H1 (cell line): ENCODE results near the gene C14orf119. TPM values are rescaled to one million over a fixed set of nuclear protein-coding genes. Genes with fewer than 3 reads are reported as not detected.

Experiments
- CTCF ChIA-PET: fragments of 300-600 bp; sonication (Branson Sonifier 250); formaldehyde crosslinking; loops from one replicate; lab custom pipeline; 2021; ENCODE audit not compliant: partially characterized antibody; lab: Charles Lee
- POLR2A ChIA-PET: fragments of 300-600 bp; sonication (Branson Sonifier 250); formaldehyde crosslinking; loops from one replicate; lab custom pipeline; 2021; ENCODE audit warnings: inconsistent platforms; ENCODE audit not compliant: partially characterized antibody; lab: Charles Lee
- DNase-seq, 2 experiments: peaks; one replicate each; pipeline versions ENCODE4 v3.0.0 to v3.0.0-alpha.2; 2010 to 2022; ENCODE audit warnings: low spot score in 2 of 2, low read depth in 1 of 2, mixed read lengths in 1 of 2
- FAIRE-seq: peaks from 2 replicates; lab custom pipeline; 2011; peaks lifted over from hg19 to GRCh38; lab: Jason Lieb, UNC
- H2AFZ ChIP-seq: 2 replicates; pipeline ENCODE4 v1.8.1; 2012; ENCODE audit warnings: low read length, inconsistent platforms
- H2AK5ac ChIP-seq: 2 replicates; pipeline ENCODE4 v1.6.1; 2013; ENCODE audit warnings: low read depth, low read length
- H2BK120ac ChIP-seq: replicated peaks from 2 replicates; pipeline ENCODE3; 2013; ENCODE audit warnings: low read depth, low read length, inconsistent platforms
- H2BK12ac ChIP-seq: 2 replicates; pipeline ENCODE4 v1.6.1; 2013; ENCODE audit warnings: low read depth, low read length
- H2BK15ac ChIP-seq: 2 replicates; pipeline ENCODE4 v1.6.1; 2013; ENCODE audit warnings: low read length
- H2BK20ac ChIP-seq: 2 replicates; pipeline ENCODE4 v1.6.1; 2013; ENCODE audit warnings: low read length
- H2BK5ac ChIP-seq: 2 replicates; pipeline ENCODE4 v1.6.1; 2013; ENCODE audit warnings: low read depth, low read length
- H3K14ac ChIP-seq: 2 replicates; pipeline ENCODE4 v1.6.1; 2013; ENCODE audit warnings: inconsistent platforms; ENCODE audit not compliant: insufficient read length
- H3K18ac ChIP-seq: 2 replicates; pipeline ENCODE4 v1.6.1; 2013; ENCODE audit warnings: low read length; ENCODE audit errors: extremely low read depth
- H3K23ac ChIP-seq: 2 replicates; pipeline ENCODE4 v1.6.1; 2013; ENCODE audit warnings: inconsistent platforms; ENCODE audit not compliant: insufficient read length
- H3K23me2 ChIP-seq: 2 replicates; pipeline ENCODE4 v1.6.1; 2013; ENCODE audit warnings: low read depth, low read length
- H3K27ac ChIP-seq: 2 replicates; pipeline ENCODE4 v1.6.1; 2011; ENCODE audit warnings: low read depth, low read length, inconsistent platforms
- H3K27me3 ChIP-seq, 4 experiments: replicated peaks in 1 of 4; 1 replicate in 1 of 4; 2 replicates in 3 of 4; pipeline versions ENCODE4 v1.6.1 to v1.8.1; 2011 to 2013; ENCODE audit warnings: low read length in 3 of 4, mild to moderate bottlenecking in 3 of 4, inconsistent platforms in 2 of 4, mixed read lengths in 2 of 4, moderate library complexity in 1 of 4; ENCODE audit not compliant: control insufficient read depth in 3 of 4, insufficient read depth in 3 of 4; ENCODE audit errors: extremely low read depth in 1 of 4
- H3K36me3 ChIP-seq, 4 experiments: 2 replicates each; pipeline versions ENCODE4 v1.6.1 to v1.8.1; 2011 to 2013; ENCODE audit warnings: mild to moderate bottlenecking in 4 of 4, low read length in 3 of 4, moderate library complexity in 2 of 4, control low read depth in 1 of 4, inconsistent platforms in 1 of 4; ENCODE audit not compliant: insufficient read depth in 4 of 4, control insufficient read depth in 2 of 4
- H3K4ac ChIP-seq: replicated peaks from 2 replicates; pipeline ENCODE3; 2013; ENCODE audit warnings: low read length, low read depth, mixed read lengths, inconsistent platforms; ENCODE audit not compliant: insufficient read length
- H3K4me1 ChIP-seq, 4 experiments: replicated peaks in 1 of 4; 1 replicate in 1 of 4; 2 replicates in 3 of 4; pipeline versions ENCODE4 v1.6.1 to v1.8.1; 2011 to 2013; ENCODE audit warnings: low read length in 3 of 4, inconsistent platforms in 2 of 4, mixed read lengths in 1 of 4; ENCODE audit not compliant: insufficient read depth in 4 of 4, control insufficient read depth in 3 of 4
- H3K4me2 ChIP-seq, 2 experiments: 2 replicates each; pipeline versions ENCODE4 v1.6.1 to v1.8.1; 2011 to 2013; ENCODE audit warnings: low read depth in 2 of 2, low read length in 2 of 2, control low read depth in 1 of 2, inconsistent platforms in 1 of 2, mild to moderate bottlenecking in 1 of 2; ENCODE audit not compliant: insufficient read depth in 1 of 2
- H3K4me3 ChIP-seq, 4 experiments: fragments of 200-600, 300-600 bp in 1 of 4; sonication (generic), shearing (Covaris generic), sonication (Bioruptor Twin) in 1 of 4; 2 replicates each; pipeline versions ENCODE4 v1.5.1 to v1.8.1; 2011 to 2016; ENCODE audit warnings: low read length in 4 of 4, low read depth in 3 of 4, control low read depth in 2 of 4, inconsistent platforms in 2 of 4, mild to moderate bottlenecking in 2 of 4, mixed read lengths in 1 of 4, moderate library complexity in 1 of 4; ENCODE audit not compliant: insufficient read depth in 2 of 4; ENCODE audit errors: extremely low read depth in 1 of 4
- H3K56ac ChIP-seq: replicated peaks from 2 replicates; pipeline ENCODE3; 2013; ENCODE audit warnings: low read depth, mild to moderate bottlenecking, mixed read lengths, low read length, inconsistent platforms; ENCODE audit not compliant: insufficient read length
- H3K79me1 ChIP-seq: 2 replicates; pipeline ENCODE4 v1.6.1; 2013; ENCODE audit warnings: low read depth, low read length, control low read depth
- H3K79me2 ChIP-seq, 2 experiments: 2 replicates each; pipeline versions ENCODE4 v1.6.1 to v1.8.1; 2012 to 2013; ENCODE audit warnings: low read length in 2 of 2, mild to moderate bottlenecking in 2 of 2, inconsistent platforms in 1 of 2; ENCODE audit not compliant: insufficient read depth in 2 of 2, control insufficient read depth in 1 of 2
- H3K9ac ChIP-seq, 4 experiments: replicated peaks in 1 of 4; 1 replicate in 1 of 4; 2 replicates in 3 of 4; pipeline versions ENCODE4 v1.6.1 to v1.8.1; 2011 to 2013; ENCODE audit warnings: low read depth in 3 of 4, low read length in 3 of 4, control low read depth in 2 of 4, mild to moderate bottlenecking in 2 of 4, moderate library complexity in 2 of 4, inconsistent platforms in 1 of 4; ENCODE audit errors: extremely low read depth in 1 of 4
- H3K9me3 ChIP-seq, 2 experiments: 2 replicates each; pipeline versions ENCODE4 v1.6.1 to v1.8.1; 2012 to 2013; ENCODE audit warnings: mild to moderate bottlenecking in 2 of 2, moderate library complexity in 2 of 2, control low read depth in 1 of 2, inconsistent platforms in 1 of 2, low read depth in 1 of 2, low read length in 1 of 2, mixed read lengths in 1 of 2; ENCODE audit not compliant: insufficient read depth in 2 of 2
- H4K20me1 ChIP-seq, 2 experiments: replicated peaks in 1 of 2; 2 replicates each; pipeline versions ENCODE3 to v1.8.1; 2011 to 2013; ENCODE audit warnings: inconsistent platforms in 2 of 2, low read length in 2 of 2, mild to moderate bottlenecking in 1 of 2; ENCODE audit not compliant: insufficient read depth in 2 of 2, control insufficient read depth in 1 of 2
- H4K5ac ChIP-seq: 2 replicates; pipeline ENCODE4 v1.6.1; 2013; ENCODE audit warnings: low read length, low read depth, mixed read lengths, inconsistent platforms; ENCODE audit not compliant: insufficient read length
- H4K8ac ChIP-seq: 2 replicates; pipeline ENCODE4 v1.8.0; 2013; ENCODE audit warnings: mild to moderate bottlenecking, moderate library complexity, low read length, inconsistent platforms; ENCODE audit not compliant: insufficient read depth; ENCODE audit errors: extremely low read depth
- H4K91ac ChIP-seq: replicated peaks from 2 replicates; pipeline ENCODE3; 2013; ENCODE audit warnings: low read length, mixed read lengths, inconsistent platforms; ENCODE audit not compliant: insufficient read length
- ATF3 ChIP-seq: IDR thresholded peaks from 2 replicates; pipeline ENCODE4 v1.6.1; 2011; ENCODE audit warnings: low read depth, mild to moderate bottlenecking, low read length; ENCODE audit not compliant: insufficient read depth
- CBX8 ChIP-seq: fragments of 300-800, 300-1000 bp; sonication (generic); IDR thresholded peaks from 2 replicates; pipeline ENCODE4 v1.7.1; 2016; ENCODE audit warnings: low read depth, low read length, borderline replicate concordance
- CTBP2 ChIP-seq: IDR thresholded peaks from 2 replicates; pipeline ENCODE4 v1.7.0; 2011; ENCODE audit warnings: borderline replicate concordance, mild to moderate bottlenecking, moderate library complexity, mixed read lengths, low read length; ENCODE audit not compliant: insufficient read depth, insufficient read length
- E2F6 ChIP-seq: IDR thresholded peaks from 2 replicates; pipeline ENCODE4 v1.6.1; 2012; ENCODE audit warnings: inconsistent platforms
- EGR1 ChIP-seq: IDR thresholded peaks from 2 replicates; pipeline ENCODE4 v1.6.1; 2011; ENCODE audit warnings: low read depth, low read length, borderline replicate concordance
- RNF2 ChIP-seq: fragments of 200-900, 300-1000 bp; sonication (generic); IDR thresholded peaks from 2 replicates; pipeline ENCODE4 v1.7.1; 2016; ENCODE audit warnings: borderline replicate concordance, low read depth, mild to moderate bottlenecking, antibody characterized with exemption, low read length; ENCODE audit not compliant: poor library complexity, severe bottlenecking; ENCODE audit errors: missing control alignments
- SIN3A ChIP-seq, 2 experiments: IDR thresholded peaks in 1 of 2; conservative IDR thresholded peaks in 1 of 2; 2 replicates each; pipeline ENCODE4 v1.6.1; 2011 to 2012; ENCODE audit warnings: low read length in 2 of 2, improper control_type of control experiment in 1 of 2, low read depth in 1 of 2, mild to moderate bottlenecking in 1 of 2
- SIX5 ChIP-seq: IDR thresholded peaks from 2 replicates; pipeline ENCODE4 v1.6.1; 2011; ENCODE audit warnings: mild to moderate bottlenecking, low read depth, low read length
- WGBS, 2 experiments: shearing (Covaris generic) in 1 of 2; methylation state at CpG; one replicate each; pipeline versions ENCODE4 v1.1.6 to v1.1.7; 2013 to 2015; ENCODE audit warnings: low lambda C conversion rate in 2 of 2, mixed read lengths in 2 of 2, inconsistent platforms in 1 of 2, low coverage in 1 of 2, missing lambda C conversion rate in 1 of 2; ENCODE audit not compliant: insufficient replicate concordance in 2 of 2, insufficient coverage in 1 of 2, insufficient read length in 1 of 2; ENCODE audit errors: extremely low coverage in 1 of 2, missing lambda C conversion rate in 1 of 2; 5-methylcytosine and 5-hydroxymethylcytosine counted together
- polyA plus RNA-seq, 7 experiments: library from polyadenylated mRNA; depleted of rRNA in 3 of 7; stranded (reverse) in 5 of 7; unstranded in 2 of 7; fragments of >200 nt in 5 of 7; fragments of 200-250 nt in 2 of 7; gene quantifications; 1 replicate in 5 of 7; 2 replicates in 1 of 7; 4 replicates in 1 of 7; pipeline versions ENCODE4 v1.2.1 to v1.2.3, GENCODE V29; 2011 to 2013; ENCODE audit warnings: missing spikeins in 2 of 7, mixed read lengths in 2 of 7
- total RNA-seq: library from RNA; stranded (reverse); fragmentation: NEBNext Ultra II Directional; extraction: Animal tissue kit (Norgen Biotek cat#: 25700); gene quantifications from 2 replicates; pipeline ENCODE4 v1.2.1, GENCODE V29; 2021

C14orf119 gene
- total and polyA plus RNA-seq, 2 of the 8 experiments (the other 6 are each of a cell fraction or from before 2014, with no cell fraction given) = 78.1 to 94.0 TPM

GRCh38 chr14:23113431-23114119 lies 18.3 kb downstream of the C14orf119 start:
- H2BK12ac ChIP-seq = 0 out of 2 replicates have a peak overlapping the region, but pooled peaks have one; percentile 20
- no peak overlapping the region for H3K23ac ChIP-seq
- CTCF ChIA-PET = interaction anchor here (1.0 to 3.7 kb wide), 18 partner anchors 7 to 267 kb away, joined by 3 to 22 read pairs (median 5); partner anchors contain the start of genes CDH24, CIROP and PABPN1
- no peak overlapping the region for H2AK5ac ChIP-seq
- H3K4me1 ChIP-seq = peaks cover 0 to 14% (median 4%) of the 10 kb centered on the region in 4 experiments; a peak in 6 of 7 replicates
- H4K5ac ChIP-seq = no peak overlapping the region
- H3K14ac ChIP-seq = no peak overlapping the region
- peaks cover 0 to 3% (median 0%) of the 10 kb centered on the region in 4 experiments; a peak in 2 of 7 replicates for H3K27me3 ChIP-seq
- 0 out of 8 replicates have a peak overlapping the region, but pooled peaks of 1 of the 4 experiments have one; percentile 17 for H3K4me3 ChIP-seq
- peak overlapping the region in 1 of 2 experiments; percentile 35; a peak in 1 of 4 replicates for H3K4me2 ChIP-seq
- peaks cover 0 to 3% of the 10 kb centered on the region in 2 experiments; a peak in 2 of 4 replicates for H3K9me3 ChIP-seq
- H4K8ac ChIP-seq = no peak overlapping the region
- 0 out of 2 replicates have a peak overlapping the region, but pooled peaks have one; percentile 50 for H2BK20ac ChIP-seq
- H2BK120ac ChIP-seq = no peak overlapping the region
- H3K79me1 ChIP-seq = no peaks in the 10 kb centered on the region
- no peak overlapping the region for H4K91ac ChIP-seq
- POLR2A ChIA-PET = interaction anchor here (0.7 to 3.1 kb wide), 9 partner anchors 7 to 424 kb away, joined by 3 to 10 read pairs (median 4); no protein-coding TSS in a partner anchor
- H3K23me2 ChIP-seq = no peaks in the 10 kb centered on the region; the same call in 1 of the 2 replicates
- no peak overlapping the region for H3K56ac ChIP-seq
- DNase-seq (no peak), FAIRE-seq (no peak)
- 71% methylated on average over 8 of the region's 10 CpGs; no CpG with 5 or more reads in 1 of the 2 experiments for WGBS, 2 experiments
- peak overlapping the region; percentile 48; the same call in 1 of the 2 replicates for H3K18ac ChIP-seq
- H2BK5ac ChIP-seq = 0 out of 2 replicates have a peak overlapping the region, but pooled peaks have one; percentile 57
- no peaks in the 10 kb centered on the region for H4K20me1 ChIP-seq
- peak overlapping the region; percentile 23; the same call in 1 of the 2 replicates for H2BK15ac ChIP-seq
- no peaks in the 10 kb centered on the region for H3K79me2 ChIP-seq
- H3K9ac ChIP-seq = 0 out of 7 replicates have a peak overlapping the region, but pooled peaks of 1 of the 4 experiments have one; percentile 30
- H3K27ac ChIP-seq = no peak overlapping the region
- H3K36me3 ChIP-seq = no peaks in the 10 kb centered on the region
- 0 out of 2 replicates have a peak overlapping the region, but pooled peaks have one; percentile 58 for H2AFZ ChIP-seq
- H3K4ac ChIP-seq = no peak overlapping the region
- TF ChIP-seq SIN3A (conservative IDR thresholded peaks at IDR 0.05 in 1 of 2, IDR thresholded peaks at IDR 0.05 in 1 of 2; ENCODE audit: low read depth in 1 of 2, low read length in 2 of 2) = no peak
- TF ChIP-seq CTBP2 = no peak
- TF ChIP-seq E2F6 = no peak
- no peak for TF ChIP-seq RNF2
- no peak for TF ChIP-seq EGR1
- TF ChIP-seq CBX8 = no peak
- TF ChIP-seq ATF3 = no peak
- TF ChIP-seq SIX5 = no peak
